IPS DF 4.7 (cell line): Measurements from ENCODE around the gene NR5A1.

Source experiments
- DNase-seq: peaks from one replicate; pipeline ENCODE4 v3.0.0-alpha.2; 2013; ENCODE audit warnings: low spot score; ENCODE audit errors: extremely low read depth

Gene NR5A1

DNA sequence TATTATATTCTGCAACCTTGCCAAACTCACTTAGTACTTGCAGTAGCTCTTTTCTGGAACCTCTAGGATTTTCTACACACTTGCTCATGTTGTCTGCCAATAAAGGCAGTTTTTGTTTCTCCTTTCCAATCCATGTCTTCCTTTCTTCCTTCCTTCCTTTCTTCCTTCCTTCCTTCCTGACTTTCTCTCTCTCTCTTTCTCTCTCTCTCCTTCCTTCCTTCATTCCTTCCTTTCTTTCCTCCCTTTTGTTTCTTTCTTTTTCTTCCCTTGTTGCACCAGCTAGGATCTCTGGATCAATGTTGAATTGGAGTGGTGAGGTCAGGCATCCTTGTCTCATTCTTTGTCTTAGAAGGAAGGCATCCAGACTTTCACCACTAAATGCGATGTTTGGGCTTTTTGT is 44.5 kb downstream of the NR5A1 start:
- DNase-seq: no peak

GRCh38 chr9:124458441-124458840 is 48.8 kb downstream of the NR5A1 start:
- DNase-seq: no peak

- no peak for DNase-seq
Measured at GRCh38 chr9:124457887-124458431, 49.2 kb downstream of the NR5A1 start.

DNA sequence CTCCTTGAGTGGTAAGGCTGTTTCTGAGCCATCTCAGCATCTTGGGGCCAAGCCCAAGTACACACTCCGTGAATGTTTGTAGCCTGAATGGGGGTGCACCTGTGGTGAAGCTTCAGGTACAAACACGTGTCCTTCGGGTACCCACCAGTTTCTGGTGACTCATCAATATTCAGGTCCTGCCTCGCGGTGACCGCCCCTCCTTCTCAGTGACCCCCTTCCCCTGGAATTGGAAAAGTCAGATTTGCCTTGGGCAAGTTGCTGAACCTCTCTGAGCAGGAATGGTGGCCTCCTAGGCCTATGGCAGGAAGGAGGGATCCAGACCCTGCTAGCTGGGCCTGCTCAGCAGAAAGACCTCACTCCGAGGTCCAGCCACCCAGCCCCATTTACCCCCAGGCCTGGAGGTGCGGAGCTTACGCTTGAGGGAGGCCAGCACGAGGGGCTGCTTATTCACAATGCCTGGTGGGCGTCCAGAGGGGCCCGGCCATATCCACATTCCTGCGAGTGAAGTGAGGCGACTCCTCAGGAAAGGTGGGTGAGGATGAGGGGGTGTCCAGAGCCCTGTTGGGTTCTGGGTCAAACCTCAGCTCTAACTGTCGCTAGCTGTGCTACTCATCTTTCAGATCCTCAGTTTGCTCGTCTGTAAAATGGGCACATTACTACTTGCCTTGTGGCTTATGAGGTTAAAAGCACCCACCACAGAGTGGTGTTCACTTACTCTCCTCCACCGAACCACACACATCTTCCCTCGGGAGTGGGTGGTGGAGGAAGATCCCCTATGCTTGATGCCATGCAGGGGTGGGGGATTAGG is 49.9 kb downstream of the NR5A1 start:
- no peak for DNase-seq

- no peak for DNase-seq
Measured at GRCh38 chr9:124456341-124457078, 50.7 kb downstream of the NR5A1 start.

- no peak for DNase-seq
Measured at GRCh38 chr9:124455820-124456219, 51.4 kb downstream of the NR5A1 start.

GRCh38 chr9:124454791-124455443 is 52.3 kb downstream of the NR5A1 start:
- DNase-seq: no peak

- DNase-seq: no peak
Measured at GRCh38 chr9:124454296-124454695, 52.9 kb downstream of the NR5A1 start.

DNA sequence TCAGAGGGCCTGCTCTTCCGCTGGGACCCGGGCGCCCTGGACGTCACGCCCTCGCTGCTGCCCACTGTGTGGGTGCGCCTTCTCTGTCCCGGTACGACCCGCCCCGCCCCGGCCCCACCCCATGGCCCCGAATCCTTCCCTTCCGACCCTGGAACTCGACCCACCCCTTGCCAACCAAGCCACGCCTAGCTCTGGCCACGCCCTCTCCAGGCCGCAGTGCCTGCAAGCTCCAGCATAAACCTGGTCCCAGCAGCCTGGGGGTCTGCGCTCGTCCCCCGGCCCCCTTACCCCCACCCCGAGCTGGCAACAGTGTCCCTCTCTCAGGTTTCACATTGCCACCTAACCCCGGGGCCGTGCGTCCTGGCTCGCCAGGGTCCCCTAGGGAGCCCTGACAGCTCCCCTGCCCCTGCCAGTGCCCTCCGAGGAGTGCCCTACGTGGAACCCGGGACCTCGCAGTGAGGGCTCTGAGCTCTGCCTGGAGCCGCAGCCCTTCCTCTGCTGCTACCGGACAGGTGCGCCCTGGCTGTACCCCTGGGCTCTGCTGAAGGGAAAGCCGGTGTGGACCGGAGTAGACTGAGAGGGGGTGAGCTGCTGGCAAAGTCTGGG is 53.5 kb downstream of the NR5A1 start:
- DNase-seq: no peak

- no peak for DNase-seq
Measured at GRCh38 chr9:124452841-124453585, 54.2 kb downstream of the NR5A1 start.

DNA sequence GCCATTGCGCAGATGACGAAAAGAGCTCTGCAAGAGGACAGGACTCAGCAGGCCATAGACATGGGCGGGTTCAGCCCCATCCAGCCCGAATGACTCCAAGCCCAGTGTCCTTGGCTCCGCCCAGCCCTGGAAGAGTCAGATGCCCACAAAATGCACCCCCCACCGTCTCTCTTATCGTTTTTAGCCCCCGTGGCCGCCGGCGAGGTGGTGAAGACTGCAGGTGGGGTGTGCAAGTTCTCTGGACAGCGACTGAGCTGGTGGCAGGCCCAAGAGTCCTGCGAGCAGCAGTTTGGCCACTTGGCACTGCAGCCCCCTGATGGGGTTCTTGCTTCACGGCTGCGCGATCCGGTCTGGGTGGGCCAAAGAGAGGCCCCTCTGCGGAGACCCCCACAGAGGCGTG is 54.9 kb downstream of the NR5A1 start:
- DNase-seq: no peak

DNA sequence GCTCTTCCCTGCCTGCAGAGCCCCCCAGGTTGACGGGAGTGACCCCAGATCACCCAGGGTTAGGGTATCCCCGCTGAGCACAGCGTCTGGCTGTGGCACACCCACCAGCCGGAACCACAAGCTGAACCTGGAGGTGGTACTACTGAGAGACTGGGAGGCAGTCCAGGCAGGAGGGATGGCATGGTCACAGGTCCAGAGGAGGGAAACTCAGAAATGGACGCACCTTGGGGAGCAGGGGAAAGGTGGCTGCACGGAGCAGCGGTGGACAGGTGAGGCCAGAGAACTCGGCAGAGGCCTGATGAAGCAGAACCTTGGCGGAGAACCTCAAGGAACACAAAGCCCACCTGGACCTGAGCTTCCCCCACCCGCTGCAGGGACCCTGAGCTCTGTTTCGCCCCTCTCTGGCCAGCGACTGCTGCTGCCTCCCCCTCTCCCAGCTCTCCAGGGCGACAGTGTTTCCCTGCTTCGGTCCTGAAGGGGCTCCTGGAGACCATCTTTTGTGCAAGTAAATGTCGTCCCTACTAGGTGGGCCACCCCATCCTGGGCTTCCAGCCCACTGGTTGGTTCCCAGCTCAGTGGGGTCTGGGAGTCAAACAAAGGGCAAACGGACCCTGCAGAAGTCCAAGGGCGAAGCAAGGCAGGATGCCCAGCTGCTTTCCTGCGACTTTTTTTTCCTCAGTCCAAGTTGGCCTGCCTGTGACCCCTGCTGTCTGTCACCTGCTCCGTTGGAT is 56.1 kb downstream of the NR5A1 start:
- no peak for DNase-seq

- no peak for DNase-seq
Measured at GRCh38 chr9:124450241-124450924, 56.8 kb downstream of the NR5A1 start, which contains the start of gene ADGRD2. Gene ADGRD2 (plus strand): TSS chr9:124450451. CDS start chr9:124451667, 1,216 bp downstream.

DNA sequence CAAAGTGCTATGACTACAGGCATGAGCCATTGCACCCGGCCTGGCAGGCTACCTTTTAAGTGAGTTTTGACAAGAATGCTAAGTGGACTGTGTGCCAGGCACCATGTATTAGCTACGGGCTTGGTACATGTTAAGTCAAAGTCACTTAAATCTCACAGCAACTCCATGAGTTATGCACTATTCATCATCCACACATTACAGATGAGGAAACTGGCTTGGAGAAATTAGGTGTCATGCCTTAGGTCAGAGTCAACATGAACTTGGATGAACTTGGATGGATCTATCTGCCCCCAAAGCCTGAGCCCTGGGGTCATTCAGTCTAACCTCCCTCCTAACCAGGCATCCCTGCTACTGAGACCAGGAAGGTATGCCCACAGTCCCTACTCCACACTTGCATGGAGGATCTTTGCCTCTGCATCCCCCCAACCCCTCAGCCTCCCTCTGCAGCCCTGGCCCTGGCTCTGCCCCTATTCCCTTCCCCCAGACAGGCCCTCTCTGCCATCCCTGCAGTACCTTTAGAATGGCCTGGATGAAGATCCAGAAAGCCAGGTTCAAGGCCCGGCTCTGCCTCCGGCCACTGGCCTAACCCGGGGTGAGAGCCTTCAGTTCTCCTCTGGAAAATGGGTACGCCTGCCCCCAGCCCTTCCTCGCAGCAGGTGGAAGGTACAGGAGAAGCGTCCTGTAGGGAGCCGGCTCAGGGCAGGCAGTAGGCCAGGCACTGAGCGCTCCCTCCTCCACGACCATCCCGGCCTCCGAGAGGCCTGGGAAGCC is 57.6 kb downstream of the NR5A1 start:
- no peak for DNase-seq

GRCh38 chr9:124448019-124448418 is 59.2 kb downstream of the NR5A1 start:
- no peak for DNase-seq

DNA sequence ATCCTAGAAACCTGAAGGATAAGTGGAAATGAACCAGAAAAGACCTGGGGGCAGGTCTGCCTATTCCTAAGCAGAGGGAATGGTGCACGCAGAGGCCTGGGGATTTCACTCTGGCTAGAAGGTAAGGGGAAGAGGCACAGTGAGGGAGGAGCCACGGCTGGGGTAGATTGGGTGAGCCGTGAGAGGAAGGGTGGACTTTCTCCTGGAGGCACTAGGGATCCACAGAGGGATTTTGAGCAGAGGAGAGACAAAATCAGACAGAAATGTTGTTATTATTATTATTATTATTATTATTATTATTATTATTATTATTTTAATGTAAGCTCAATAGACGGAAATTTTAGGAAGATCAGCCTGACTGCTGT is 59.9 kb downstream of the NR5A1 start:
- no peak for DNase-seq

DNA sequence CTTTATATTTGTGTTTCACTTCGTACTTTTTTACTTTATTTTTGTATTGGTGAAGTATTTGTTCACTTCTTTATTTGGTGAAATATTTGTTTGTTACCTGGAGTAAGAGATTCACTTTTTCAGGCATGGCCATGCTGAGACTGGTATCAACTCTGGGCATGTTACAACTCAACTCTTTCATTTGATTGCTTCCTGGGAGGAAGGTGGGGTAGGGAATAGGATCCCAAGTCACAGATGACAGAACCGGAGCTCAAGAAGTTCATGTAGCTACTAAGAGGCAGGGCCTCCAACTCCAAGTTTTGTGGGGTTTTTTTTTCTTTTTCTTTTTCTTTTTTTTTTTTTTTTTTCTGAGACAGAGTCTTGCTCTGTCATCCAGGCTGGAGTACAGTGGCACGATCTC is 63.0 kb downstream of the NR5A1 start:
- DNase-seq: no peak

- no peak for DNase-seq
Measured at GRCh38 chr9:124443625-124444024, 63.6 kb downstream of the NR5A1 start.

GRCh38 chr9:124442826-124443225 is 64.4 kb downstream of the NR5A1 start:
- DNase-seq: no peak
